NCI-H2171 treated with DMSO at 0.1 percent for 48 hours (cell line): Measurements from ENCODE around the gene HSPA5.
A peak's percentile ranks its signal among the peaks of the same experiment; 100 is the strongest.
"Not testable (repeated sequence)": the region's sequence is repeated elsewhere in the genome, so short reads cannot be mapped to it uniquely, and the experiment has no call there.

Experiments
- DNase-seq: peaks from one replicate; lab custom pipeline; 2025; lab: John Stamatoyannopoulos, UW

Gene HSPA5

DNA sequence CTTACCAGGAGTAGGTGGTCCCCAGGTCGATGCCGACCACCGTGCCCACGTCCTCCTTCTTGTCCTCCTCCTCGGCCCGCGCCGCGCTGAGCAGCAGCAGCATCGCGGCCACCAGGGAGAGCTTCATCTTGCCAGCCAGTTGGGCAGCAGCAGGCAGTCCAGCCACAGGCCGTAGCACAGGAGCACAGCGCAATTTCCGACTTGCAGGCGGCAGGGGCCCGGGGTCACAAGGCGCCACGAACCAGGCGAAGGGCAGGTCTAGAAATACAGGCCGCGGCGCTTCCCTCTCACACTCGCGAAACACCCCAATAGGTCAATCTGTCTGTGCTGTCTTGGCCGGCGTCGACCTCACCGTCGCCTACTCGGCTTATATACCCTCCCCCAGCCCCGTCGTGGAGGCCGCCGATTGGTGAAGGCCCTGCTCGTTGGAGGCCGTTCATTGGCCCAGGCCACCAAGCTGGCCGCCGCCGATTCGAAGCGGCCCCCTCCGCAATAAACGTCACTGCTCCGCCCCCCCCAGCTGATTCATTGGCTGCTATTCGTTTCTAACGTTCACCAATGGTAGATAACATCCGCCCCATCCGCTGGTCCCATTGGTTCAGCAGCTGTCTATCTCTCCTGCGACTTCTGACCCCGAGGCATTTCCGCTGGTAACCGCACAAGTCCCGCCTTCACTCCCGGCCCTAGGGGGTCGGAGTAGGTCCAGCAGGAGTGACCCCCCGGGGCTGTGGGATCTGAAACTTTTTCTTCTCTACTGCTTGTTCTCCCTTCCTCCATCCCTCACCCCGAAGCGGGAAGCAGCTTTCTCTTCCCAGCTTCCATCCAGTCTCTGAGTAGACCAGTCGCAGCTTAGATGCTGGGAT, at the start of gene HSPA5:
HSPA5 (minus strand) TSS at position 344 of the 863 bp plus-strand sequence; CDS start at position 127, 217 bp downstream.
- DNase-seq = peak; percentile 99

DNA sequence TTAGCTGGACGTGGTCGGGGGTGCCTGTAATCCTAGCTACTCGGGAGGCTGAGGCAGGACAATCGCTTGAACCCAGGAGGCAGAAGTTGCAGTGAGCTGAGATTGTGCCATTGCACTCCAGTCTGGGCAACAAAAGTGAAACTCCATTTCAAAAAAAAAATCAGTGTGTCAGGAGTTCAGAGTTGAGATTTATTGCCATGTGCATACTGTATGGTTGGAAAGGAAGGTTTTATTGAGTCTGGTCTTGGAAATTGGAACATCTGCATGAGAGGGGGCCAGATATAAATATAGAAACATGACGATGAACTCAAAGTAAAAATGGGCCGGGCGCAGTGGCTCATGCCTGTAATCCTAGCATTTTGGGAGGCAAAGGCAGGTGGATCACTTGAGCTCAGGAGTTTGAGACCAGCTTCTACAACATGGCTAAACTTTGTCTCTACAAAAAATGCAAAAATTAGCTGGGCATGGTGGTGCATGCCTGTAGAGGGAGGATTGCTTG, 45.8 kb upstream of the HSPA5 start:
- not testable (repeated sequence) for DNase-seq

DNA sequence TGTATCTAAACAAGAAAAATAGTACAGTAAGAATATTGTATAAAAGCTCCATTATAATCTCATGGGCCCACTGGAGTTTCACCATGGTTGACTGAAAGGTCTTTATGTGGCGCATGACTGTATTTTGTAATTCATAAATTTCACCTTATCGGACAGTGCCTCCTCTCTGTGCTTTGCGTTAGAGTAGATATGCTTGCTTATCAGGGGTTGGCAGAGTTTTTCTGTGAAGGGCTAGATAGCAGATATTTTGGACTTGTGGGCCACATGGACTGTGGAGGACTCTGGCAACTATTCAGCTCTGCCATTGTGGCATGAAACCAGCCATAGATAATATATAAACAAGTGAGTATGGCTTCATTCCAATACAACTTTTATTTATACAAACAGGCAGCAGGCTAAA, 43.7 kb upstream of the HSPA5 start:
- no peak for DNase-seq

DNA sequence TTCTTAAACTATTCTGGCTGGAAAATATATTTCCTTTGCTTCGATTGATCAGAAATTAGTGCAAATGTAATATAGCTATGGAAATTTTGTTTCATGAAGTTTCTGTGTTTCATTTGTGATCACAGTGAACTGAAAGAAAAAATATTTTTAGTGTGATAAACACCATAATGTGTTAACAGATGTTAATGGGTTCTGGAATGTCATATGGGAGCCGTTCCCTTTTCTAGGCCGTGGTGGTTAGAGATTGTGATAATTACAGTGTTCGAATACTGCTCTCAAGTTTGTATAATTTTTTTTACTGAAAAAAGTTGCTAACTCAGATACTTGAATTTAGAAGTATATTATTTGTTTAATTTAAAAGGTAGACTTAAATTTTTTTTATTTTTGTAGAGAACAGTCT, 39.8 kb upstream of the HSPA5 start:
- DNase-seq = peak; percentile 77

DNA sequence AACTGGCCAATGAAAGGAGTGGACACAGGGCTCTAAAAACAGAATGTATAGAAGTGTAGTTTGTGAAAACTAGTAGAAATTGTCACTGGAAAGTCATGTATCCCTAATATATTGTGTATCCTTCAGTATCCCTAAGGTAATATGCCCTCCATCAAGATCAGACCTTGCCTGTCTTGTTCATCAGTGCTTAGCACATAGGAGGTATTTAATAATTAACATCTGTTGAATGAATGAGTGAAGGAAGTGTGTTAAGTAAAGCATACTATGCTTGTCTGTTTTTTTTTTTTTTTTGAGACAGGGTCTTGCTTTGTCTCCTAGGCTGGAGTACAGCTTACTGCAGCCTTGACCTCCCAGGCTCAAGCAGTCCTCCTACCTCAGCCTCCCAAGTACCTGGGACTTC, 36.3 kb upstream of the HSPA5 start:
- no peak for DNase-seq

DNA sequence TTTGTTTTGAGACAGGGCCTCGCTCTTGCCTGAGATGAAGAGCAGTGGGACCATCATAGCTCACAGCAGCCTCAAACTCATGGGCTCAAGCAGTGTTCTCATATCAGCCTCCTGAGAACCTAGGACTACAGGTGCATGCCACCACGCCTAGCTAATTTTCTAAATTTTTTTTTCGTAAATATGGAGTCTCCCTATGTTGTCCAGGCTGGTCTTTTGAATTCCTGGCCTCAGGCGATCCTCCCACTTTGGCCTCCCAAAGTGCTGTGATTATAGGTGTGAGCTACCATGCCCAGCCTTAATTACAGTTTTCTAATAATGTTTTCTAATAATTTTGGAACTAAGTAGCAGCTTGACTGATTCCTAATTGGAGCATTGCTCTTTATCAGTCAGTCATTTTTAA, 35.6 kb upstream of the HSPA5 start:
- no peak for DNase-seq

DNA sequence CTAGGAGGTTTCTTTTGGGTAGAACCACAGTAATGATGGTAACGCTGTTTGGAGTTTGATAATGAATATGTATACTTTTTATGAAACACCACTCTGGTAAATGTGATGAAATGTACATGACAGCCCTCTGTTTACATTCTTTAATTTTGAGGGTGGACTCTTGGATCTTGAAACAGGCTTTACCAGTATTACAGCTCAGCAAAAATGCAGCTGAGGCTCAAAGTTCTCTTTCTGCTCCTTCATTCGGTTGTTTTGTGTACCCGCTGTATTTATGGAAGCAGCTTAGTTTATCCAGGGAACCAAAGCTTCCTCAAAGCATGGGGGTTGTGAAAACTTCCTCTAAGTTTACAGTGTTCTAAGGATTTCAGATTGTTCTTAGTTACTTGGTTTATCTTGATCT, 31.6 kb upstream of the HSPA5 start:
- no peak for DNase-seq

DNA sequence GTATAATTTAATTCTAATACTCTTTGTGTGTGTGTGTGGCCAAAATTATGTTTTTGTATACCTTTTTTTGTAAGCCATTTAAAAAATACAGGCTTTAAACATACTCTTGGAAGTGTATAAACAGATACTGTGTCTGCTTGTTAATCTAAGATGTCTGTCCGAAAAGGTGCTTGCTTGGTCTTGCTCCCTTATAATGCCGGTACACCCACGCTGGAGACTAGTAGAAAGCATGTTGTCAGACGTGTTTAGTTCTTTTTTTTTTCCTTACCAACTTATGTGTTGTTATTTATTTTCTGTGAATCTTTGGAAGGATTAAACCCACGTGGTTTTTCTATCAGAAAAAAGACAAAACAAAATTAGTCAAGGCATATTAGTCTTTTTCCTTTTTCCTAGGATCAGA, 29.9 kb upstream of the HSPA5 start:
- no peak for DNase-seq

DNA sequence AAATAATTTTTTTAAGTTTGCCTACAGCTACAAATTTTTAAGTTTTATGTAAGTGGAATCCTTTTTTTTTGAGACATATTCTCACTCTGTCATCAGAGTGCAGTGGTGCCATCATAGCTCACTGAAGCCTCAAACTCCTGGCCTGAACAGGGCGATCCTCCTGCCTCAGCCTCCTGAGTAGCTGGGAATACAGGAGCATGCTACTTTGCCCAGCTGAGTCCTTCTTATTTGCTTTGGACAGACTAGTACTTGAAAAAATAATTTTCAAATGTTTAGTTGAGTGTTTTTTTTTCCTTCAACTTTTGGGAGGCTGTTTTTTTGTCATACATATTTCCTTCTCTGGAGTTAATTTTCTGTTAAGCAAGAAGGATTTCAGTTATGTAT, 27.9 kb upstream of the HSPA5 start:
- DNase-seq = no peak

DNA sequence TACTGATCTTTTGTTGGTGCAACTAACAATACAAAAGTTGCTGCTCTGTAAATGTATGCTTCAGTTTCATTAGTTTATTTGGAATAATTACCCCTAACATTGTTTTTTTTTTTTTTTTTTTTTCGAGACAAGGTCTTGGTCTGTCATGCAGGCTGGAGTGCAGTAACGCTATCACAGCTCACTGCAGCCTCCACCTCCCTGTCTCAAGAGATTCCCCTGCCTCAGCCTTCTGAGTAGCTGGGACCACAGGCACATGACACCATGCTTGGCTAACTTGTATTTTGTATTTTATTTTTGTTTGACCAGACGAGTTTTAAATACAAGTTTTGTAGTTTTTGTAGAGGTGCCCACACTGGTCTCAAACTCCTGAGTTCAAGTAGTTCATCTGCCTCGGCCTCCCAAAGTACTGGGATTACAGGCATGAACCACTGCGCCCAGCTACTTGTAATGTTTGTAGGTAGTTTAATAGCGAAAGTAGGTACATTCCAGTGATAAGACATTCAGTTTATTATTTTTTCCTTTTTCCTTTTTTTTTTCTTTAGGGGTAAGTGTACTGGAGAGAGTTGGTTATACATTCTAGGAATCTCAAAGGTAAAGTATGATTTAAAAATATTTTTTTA, 27.4 kb upstream of the HSPA5 start:
- DNase-seq = no peak

DNA sequence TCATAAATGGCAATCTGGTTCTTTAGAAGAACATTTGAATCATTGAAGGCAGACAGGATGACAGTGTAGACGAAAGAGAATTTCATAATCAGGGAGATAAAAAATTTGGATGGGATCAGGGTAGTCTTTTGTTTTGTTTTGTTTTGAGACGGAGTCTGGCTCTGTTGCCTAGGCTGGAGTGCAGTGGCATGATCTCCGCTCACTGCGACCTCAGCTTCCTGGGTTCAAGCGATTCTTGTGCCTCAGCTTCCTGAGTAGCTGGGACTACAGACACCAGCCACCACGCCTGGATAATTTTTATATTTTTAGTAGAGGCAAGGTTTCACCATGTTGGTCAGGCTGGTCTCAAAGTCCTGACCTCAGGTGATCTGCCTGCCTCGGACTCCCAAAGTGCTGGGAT, 22.9 kb upstream of the HSPA5 start:
- DNase-seq = not testable (repeated sequence)

DNA sequence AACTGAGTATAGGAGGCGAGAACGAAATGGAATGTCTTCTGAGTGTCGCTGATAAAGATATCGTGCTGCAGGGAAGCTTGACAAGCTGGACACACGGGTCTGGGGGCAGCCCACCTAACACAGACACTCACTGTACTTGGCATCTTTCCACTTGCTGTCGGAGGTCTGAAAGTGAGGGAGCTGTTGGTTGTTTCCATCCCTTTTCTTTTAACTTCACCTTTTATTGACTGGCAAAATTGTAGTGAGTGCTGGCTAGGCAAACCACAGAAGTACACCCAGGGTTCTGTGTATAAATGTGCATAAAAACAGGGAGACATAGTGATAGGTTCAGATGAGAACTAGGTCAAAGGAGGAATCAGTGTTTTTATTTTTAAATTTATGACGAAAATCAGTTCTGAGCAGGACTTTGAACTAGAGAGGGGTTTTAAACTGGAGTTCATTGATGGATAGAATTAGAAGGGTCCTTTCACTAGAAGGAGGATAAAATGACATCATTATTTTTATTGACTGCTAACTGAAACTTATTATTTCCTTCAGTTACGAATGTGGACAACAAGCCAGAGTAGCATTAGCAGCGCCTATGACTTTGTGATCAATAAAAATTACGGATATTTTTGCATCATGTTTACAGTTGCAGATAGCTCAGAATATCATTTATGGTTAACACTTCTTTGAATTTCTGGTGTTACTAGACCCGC, 21.3 kb upstream of the HSPA5 start:
- no peak for DNase-seq

DNA sequence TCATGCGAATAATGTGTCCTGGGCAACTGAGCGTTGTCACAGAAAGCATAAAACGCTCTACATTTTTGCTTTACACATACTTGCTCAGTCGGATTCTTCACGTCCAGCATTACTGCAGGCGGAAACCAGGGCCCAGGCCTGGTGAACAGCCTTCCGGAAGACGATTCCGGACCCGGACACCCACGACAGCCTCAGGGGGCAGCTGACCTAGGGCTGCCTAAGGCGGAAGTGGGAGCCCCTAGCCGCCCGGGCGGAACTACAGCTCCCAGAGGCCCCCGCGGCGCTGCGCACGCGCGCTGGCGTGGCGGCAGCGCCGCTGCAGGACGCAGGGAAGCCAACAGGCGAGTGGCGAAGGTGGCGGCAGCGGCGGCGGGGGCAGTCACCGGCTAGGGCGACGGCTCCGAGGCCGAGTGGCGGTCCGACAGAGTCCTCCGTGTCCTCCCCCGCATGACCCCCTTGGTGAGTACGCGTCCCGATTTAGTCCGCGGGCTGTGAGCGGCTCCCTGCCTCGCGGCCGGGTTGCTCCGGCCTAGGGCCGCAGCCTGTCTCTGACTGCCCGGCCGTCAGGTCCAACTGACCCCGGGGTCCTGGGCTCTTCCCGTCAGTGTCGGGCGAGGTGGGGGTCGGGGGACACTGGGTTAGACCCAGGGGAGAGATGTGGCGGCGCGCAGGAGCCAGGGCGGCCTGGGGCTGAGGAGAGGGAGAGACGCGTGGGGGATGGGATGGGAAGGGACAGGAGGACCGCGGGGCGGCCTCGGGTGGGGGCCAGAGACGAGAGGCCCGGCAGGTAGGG, 20.6 kb upstream of the HSPA5 start, which contains the start of gene GAPVD1:
GAPVD1 (plus strand) TSS at position 326 of the 793 bp plus-strand sequence. CDS start 37,096 bp downstream, outside the sequence.
- DNase-seq = peak; percentile 93

DNA sequence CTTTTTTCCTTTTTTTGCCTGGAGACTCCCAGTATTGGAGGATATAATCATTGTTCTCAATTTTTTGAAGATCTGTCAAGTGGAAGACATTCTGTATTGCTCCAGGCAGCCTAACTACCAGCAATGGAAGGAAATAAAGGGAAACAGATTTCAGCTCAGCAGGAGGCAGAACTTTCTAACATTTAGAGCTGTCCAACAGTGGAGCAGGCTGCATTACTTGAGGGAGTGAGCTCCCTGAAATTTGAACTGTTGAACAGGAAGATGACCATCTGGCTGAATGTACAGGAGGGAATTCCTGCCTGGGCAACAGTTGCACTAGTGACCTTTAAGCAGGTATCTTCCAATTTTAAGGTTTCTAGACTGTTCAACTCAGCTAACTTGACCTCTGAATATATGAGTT, 19.4 kb upstream of the HSPA5 start:
- DNase-seq = peak; percentile 68

DNA sequence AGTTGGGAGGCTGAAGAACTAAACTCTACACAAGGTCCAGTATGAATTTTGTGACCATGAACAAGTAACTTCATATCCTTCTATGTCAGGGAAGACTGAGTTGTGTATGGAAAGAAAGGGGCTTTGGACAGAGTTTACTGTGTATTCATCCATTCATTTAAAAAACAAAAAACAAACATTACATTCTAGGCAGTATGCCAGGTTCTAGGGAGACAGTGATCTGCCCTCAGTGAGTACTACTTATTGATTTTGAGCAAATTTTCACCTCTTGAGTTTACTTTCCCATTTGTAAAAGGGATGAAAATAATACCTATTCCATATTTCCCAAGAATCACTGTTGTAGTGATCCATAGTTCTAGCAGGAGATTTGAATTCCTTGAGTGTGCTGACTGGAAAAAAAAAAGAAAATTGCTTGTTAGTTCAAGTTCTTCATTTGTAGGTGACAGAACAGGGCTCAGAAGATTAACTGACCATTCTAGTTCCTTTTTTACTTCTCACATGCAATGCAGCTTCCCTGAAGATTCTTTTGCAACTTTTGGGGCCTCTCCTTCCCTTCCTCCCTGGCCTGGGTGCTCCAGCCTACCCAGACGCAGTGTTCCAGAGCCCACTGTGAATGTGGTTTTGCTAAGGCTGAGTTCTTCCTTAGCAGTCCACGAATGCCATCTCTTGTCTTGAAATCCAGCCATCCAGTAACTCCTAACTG, 17.8 kb upstream of the HSPA5 start:
- no peak for DNase-seq

DNA sequence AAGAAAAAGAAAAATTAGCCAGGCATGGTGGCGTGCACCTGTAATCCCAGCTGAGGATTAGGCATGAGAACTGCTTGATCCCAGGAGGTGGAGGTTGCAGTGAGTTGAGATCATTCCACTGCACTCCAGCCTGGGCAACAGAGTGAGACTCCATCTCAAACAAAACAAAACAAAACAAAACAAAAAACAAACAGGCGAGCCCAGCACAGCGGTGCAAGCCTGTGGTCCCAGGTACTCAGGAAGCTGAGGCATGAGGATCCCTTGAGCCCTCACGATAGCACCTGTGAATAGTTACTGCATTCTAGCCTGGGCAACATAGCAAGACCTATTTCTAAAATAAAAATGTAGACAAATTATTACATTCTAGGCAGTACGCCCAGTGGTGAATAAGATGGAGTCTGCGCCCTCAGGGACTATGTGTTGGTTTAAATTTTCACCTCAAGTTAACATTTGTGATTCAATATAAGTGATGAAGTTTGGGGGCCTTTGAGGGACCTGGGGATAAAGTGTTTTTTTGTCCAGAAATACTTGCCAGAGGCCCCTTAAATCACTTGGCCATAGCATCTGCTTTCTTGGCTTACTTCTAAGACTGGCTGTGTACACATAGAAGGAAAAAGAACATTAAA, 17.1 kb upstream of the HSPA5 start:
- no peak for DNase-seq

DNA sequence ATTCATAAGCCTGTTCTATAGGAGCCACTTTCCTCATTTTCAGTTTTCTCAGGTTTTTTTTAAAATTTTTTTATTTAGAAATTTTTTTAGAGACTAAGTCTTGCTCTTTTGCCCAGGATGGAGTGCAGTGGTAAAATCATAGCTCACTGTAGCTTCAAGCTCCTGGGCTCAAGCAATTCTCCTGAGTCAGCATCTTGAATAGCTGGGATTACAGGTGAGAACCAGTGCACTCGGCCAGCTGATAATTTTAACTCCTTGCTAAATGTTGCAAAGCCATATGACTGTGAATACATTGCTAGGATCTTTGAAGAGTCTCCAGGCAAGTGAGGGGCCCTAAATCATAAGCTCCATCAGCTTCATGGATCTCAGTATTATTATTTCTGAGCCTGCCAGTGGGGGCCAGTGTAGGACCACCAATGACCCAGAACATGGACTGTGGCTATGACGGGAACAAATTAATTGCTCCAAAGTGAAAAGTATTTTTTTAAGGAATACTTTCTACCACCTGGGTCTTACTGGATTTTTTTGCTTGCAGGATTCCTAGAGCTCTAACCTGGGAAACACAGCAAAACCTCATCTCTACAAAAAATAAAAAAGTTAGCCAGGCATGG, 14.7 kb upstream of the HSPA5 start:
- DNase-seq = peak; percentile 47

DNA sequence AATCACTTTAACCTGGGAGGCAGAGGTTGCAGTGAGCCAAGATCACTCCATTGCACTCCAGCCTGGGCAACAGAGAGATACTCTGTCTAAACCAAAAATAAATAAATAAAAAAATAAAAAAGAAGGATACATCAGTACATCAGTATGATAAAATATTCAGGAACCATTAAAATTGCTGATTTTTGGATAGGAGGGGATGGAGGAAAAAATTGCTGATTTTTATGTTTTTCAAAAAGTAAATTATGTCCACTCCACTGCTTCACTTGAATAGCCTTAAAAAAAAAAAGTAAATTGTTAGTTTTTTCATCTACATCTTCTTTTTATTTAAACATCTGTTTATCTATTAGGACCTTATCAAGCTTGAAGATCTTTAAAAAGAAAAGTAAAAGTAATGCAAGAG, 13.1 kb upstream of the HSPA5 start:
- no peak for DNase-seq

DNA sequence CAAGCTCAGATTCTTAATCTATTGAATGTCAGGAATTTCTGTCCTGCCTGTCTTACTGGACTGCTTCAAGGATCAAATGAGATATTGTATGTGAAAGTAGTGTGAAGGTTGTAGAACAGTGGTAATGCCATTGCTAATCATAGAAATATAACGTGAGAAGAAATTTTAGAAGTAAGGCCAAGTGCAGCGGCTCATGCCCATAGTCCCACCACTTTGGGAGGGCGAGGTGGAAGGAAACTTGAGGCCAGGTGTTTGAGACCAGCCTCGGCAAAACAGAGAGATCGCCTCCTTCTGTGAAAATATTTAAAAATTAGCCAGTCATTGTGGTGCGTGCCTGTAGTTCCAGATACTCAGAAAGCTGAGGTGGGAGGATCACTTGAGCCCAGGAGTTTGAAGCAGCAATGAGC, 5.1 kb upstream of the HSPA5 start:
- no peak for DNase-seq

DNA sequence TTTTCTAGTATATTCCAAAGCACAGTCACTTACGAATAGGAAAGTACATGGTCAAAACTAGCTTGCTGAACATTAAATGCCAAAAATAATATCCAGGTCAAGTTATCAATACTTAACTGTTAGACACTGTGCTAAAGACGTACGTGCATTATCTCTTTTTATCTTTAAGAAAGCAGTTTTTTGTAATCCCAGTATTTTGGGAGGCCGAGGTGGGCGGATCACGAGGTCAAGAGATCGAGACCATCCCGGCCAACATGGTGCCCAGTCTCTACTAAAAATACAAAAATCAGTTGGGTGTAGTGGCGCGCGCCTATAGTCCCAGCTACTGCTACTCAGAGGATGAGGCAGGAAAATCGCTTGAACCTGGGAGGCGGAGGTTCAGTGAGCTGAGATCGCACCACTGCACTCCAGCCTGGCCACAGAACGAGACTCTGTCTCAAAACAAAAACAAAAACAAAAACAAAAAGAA, 2.7 kb upstream of the HSPA5 start:
- DNase-seq = no peak
